Sigmoid colon (tissue), 4 donors: ENCODE measurements around the gene NLGN1.

Experiments
- POLR2AphosphoS5 ChIP-seq, 4 donors: sonication (generic); formaldehyde crosslinking; IDR thresholded peaks; one replicate each; pipeline ENCODE4 v1.6.1; 2017; ENCODE audit warnings: antibody characterized with exemption in 4 of 4
- TF ChIP-seq, protein P1 (sequence below), 4 experiments: fragments of 450-650 bp in 3 of 4; fragments of 200-600 bp in 1 of 4; IDR thresholded peaks; one replicate each; pipeline ENCODE4 v1.5.1; 2016 to 2019; ENCODE audit warnings: antibody characterized with exemption in 4 of 4, mild to moderate bottlenecking in 3 of 4, moderate library complexity in 2 of 4

DNA sequence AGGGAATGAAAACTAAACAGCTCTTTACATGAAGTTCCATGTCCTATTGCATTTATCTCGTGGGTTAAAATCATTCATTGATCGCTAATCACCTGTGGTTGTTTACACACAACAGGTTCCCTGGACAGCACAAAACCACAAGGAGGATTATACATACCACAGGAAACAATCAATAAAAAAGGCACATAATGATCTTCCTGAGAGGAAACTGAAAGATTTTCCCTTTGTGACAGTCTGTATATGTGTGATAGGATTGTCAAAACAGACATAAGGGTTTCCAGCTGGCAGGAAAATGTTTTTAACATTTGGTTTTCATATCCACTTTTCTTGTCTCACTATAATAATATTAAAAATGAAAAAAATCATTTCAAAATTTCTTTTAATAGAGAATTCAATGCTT, 541.8 kb downstream of the NLGN1 start:
- TF ChIP-seq, protein P1, sequence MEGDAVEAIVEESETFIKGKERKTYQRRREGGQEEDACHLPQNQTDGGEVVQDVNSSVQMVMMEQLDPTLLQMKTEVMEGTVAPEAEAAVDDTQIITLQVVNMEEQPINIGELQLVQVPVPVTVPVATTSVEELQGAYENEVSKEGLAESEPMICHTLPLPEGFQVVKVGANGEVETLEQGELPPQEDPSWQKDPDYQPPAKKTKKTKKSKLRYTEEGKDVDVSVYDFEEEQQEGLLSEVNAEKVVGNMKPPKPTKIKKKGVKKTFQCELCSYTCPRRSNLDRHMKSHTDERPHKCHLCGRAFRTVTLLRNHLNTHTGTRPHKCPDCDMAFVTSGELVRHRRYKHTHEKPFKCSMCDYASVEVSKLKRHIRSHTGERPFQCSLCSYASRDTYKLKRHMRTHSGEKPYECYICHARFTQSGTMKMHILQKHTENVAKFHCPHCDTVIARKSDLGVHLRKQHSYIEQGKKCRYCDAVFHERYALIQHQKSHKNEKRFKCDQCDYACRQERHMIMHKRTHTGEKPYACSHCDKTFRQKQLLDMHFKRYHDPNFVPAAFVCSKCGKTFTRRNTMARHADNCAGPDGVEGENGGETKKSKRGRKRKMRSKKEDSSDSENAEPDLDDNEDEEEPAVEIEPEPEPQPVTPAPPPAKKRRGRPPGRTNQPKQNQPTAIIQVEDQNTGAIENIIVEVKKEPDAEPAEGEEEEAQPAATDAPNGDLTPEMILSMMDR (IDR thresholded peaks at IDR 0.05) = no peak
- no peak for TF ChIP-seq POLR2AphosphoS5 (IDR thresholded peaks at IDR 0.05)
